SK-N-SH (cell line): Measurements from ENCODE around the gene MAP3K7.

Experiments used
- CHD2 ChIP-seq: fragments of 150-350 bp; IDR thresholded peaks from 2 replicates; pipeline ENCODE4 v1.6.1; 2018; ENCODE audit warnings: low read length; ENCODE audit not compliant: partially characterized antibody
- CTCF ChIP-seq: fragments of 200-600 bp; sonication (generic); IDR thresholded peaks from 2 replicates; pipeline ENCODE4 v1.6.1; 2017; ENCODE audit warnings: antibody characterized with exemption, mild to moderate bottlenecking, moderate library complexity
- EP300 ChIP-seq, 2 experiments: IDR thresholded peaks; 2 replicates each; pipeline versions ENCODE4 v1.4.0 to v1.6.1; 2012; ENCODE audit warnings: borderline replicate concordance in 1 of 2, low read depth in 1 of 2, low read length in 1 of 2
- EZH2phosphoT487 ChIP-seq: fragments of 200-600 bp; sonication (generic); IDR thresholded peaks from 2 replicates; pipeline ENCODE4 v1.6.1; 2017; ENCODE audit warnings: low read depth, mixed run types, mild to moderate bottlenecking, antibody characterized with exemption, moderate library complexity, borderline replicate concordance
- GABPA ChIP-seq: IDR thresholded peaks from 2 replicates; pipeline ENCODE4 v1.4.0; 2012; ENCODE audit warnings: low read depth, mild to moderate bottlenecking
- IRF3 ChIP-seq: fragments of 150-350 bp; IDR thresholded peaks from 2 replicates; pipeline ENCODE4 v1.6.1; 2016; ENCODE audit warnings: mild to moderate bottlenecking, low read depth, low read length
- NFIC ChIP-seq: IDR thresholded peaks from 2 replicates; pipeline ENCODE4 v1.4.0; 2012; ENCODE audit warnings: borderline replicate concordance
- PBX3 ChIP-seq: IDR thresholded peaks from 2 replicates; pipeline ENCODE4; 2012
- POLR2AphosphoS5 ChIP-seq: IDR thresholded peaks from 2 replicates; pipeline ENCODE4 v1.6.1; 2012; ENCODE audit warnings: low read depth, low read length
- RAD21 ChIP-seq: IDR thresholded peaks from 2 replicates; pipeline ENCODE4 v1.6.1; 2012; ENCODE audit warnings: mild to moderate bottlenecking, low read length
- REST ChIP-seq: IDR thresholded peaks from 2 replicates; pipeline ENCODE4 v1.6.1; 2012; ENCODE audit warnings: mild to moderate bottlenecking, low read depth, low read length, moderate library complexity
- RFX5 ChIP-seq: IDR thresholded peaks from 2 replicates; pipeline ENCODE4 v1.6.1; 2012; ENCODE audit warnings: mild to moderate bottlenecking, improper control_type of control experiment, low read length
- TAF1 ChIP-seq: IDR thresholded peaks from 2 replicates; pipeline ENCODE4 v1.6.1; 2012; ENCODE audit warnings: low read depth, mild to moderate bottlenecking, low read length, moderate library complexity, borderline replicate concordance

- TF ChIP-seq EP300 (IDR thresholded peaks at IDR 0.05; ENCODE audit: borderline replicate concordance in 1 of 2, low read depth in 1 of 2, low read length in 1 of 2) = no peak
- no peak for TF ChIP-seq EZH2phosphoT487
- TF ChIP-seq RAD21 = no peak
- TF ChIP-seq CTCF = no peak
- TF ChIP-seq POLR2AphosphoS5 = no peak
- no peak for TF ChIP-seq IRF3
- TF ChIP-seq RFX5 = no peak
- TF ChIP-seq GABPA = no peak
- TF ChIP-seq REST = no peak
- no peak for TF ChIP-seq NFIC
- no peak for TF ChIP-seq PBX3
- TF ChIP-seq TAF1 = no peak
- TF ChIP-seq CHD2 = no peak
Measured at GRCh38 chr6:90484903-90485302, 102.0 kb downstream of the MAP3K7 start.
